ENCODE measurements around the gene GMDS. TPM values are rescaled to one million over a fixed set of nuclear protein-coding genes. Genes with fewer than 3 reads are reported as not detected.

Gene GMDS
- total RNA-seq, 1 donor from 2014 or later, result 7.2 TPM

GRCh38 chr6:1832844-1833787 lies 412.3 kb downstream of the GMDS start:
- H3K4me1 ChIP-seq, result peaks cover 22% of the 10 kb centered on the region
- peak overlapping the region; percentile 47 for H3K27ac ChIP-seq (replicated peaks)
- no peak for TF ChIP-seq CTCF (IDR thresholded peaks at IDR 0.05; ENCODE audit: borderline replicate concordance)
- intact Hi-C loops (cut with micrococcal nuclease), result no loop called here
- H3K36me3 ChIP-seq, result no peaks in the 10 kb centered on the region
- DNase-seq, result peak; percentile 43
- peaks cover 14% of the 10 kb centered on the region for H3K9me3 ChIP-seq (replicated peaks)
- peak overlapping the region; percentile 37 for H3K4me3 ChIP-seq
- H3K27me3 ChIP-seq (ENCODE audit: low read depth), result no peaks in the 10 kb centered on the region

GRCh38 chr6:1832358-1832757 lies 413.0 kb downstream of the GMDS start:
- H3K27ac ChIP-seq (replicated peaks), result peak overlapping the region; percentile 47
- intact Hi-C loops (cut with micrococcal nuclease), result no loop called here
- DNase-seq, result no peak
- no peaks in the 10 kb centered on the region for H3K36me3 ChIP-seq
- H3K27me3 ChIP-seq (ENCODE audit: low read depth), result no peaks in the 10 kb centered on the region
- peak overlapping the region; percentile 37 for H3K4me3 ChIP-seq
- H3K4me1 ChIP-seq, result peaks cover 17% of the 10 kb centered on the region
- peaks cover 22% of the 10 kb centered on the region for H3K9me3 ChIP-seq (replicated peaks)
- no peak for TF ChIP-seq CTCF (IDR thresholded peaks at IDR 0.05; ENCODE audit: borderline replicate concordance)

- no peak for TF ChIP-seq CTCF (IDR thresholded peaks at IDR 0.05; ENCODE audit: borderline replicate concordance)
- H3K36me3 ChIP-seq, result no peaks in the 10 kb centered on the region
- intact Hi-C loops (cut with micrococcal nuclease), result no loop called here
- no peak overlapping the region for H3K4me3 ChIP-seq
- peaks cover 22% of the 10 kb centered on the region for H3K9me3 ChIP-seq (replicated peaks)
- H3K4me1 ChIP-seq, result peaks cover 12% of the 10 kb centered on the region
- no peak overlapping the region for H3K27ac ChIP-seq (replicated peaks)
- no peaks in the 10 kb centered on the region for H3K27me3 ChIP-seq (ENCODE audit: low read depth)
- no peak for DNase-seq
Measured at GRCh38 chr6:1827984-1828793, 417.2 kb downstream of the GMDS start.

GRCh38 chr6:1825926-1826325 lies 419.5 kb downstream of the GMDS start:
- Histone ChIP-seq H3K27me3 (ENCODE audit: low read depth) (no peaks in the 10 kb centered on the region), H3K36me3 (no peaks in the 10 kb centered on the region), H3K4me3 (no peak overlapping the region), H3K27ac (replicated peaks) (no peak overlapping the region), H3K4me1 (peaks cover 16% of the 10 kb centered on the region), H3K9me3 (replicated peaks) (peaks cover 22% of the 10 kb centered on the region)
- no peak for TF ChIP-seq CTCF (IDR thresholded peaks at IDR 0.05; ENCODE audit: borderline replicate concordance)
- intact Hi-C loops (cut with micrococcal nuclease), result no loop called here
- no peak for DNase-seq

- Histone ChIP-seq H3K9me3 (replicated peaks) (peaks cover 22% of the 10 kb centered on the region), H3K27ac (replicated peaks) (no peak overlapping the region), H3K27me3 (ENCODE audit: low read depth) (no peaks in the 10 kb centered on the region), H3K4me3 (no peak overlapping the region), H3K4me1 (peaks cover 22% of the 10 kb centered on the region), H3K36me3 (no peaks in the 10 kb centered on the region)
- DNase-seq, result no peak
- no peak for TF ChIP-seq CTCF (IDR thresholded peaks at IDR 0.05; ENCODE audit: borderline replicate concordance)
- intact Hi-C loops (cut with micrococcal nuclease), result no loop called here
Measured at GRCh38 chr6:1825277-1825676, 420.1 kb downstream of the GMDS start.

Data from left ventricle myocardium inferior (tissue), 1 donor.